OCI-LY3 (cell line): Measurements from ENCODE around the gene TBRG4.
"Not testable (repeated sequence)": the region's sequence is repeated elsewhere in the genome, so short reads cannot be mapped to it uniquely, and the experiment has no call there.

Source experiments
- CTCF ChIP-seq: fragments of 200-600, 300-600 bp; sonication (generic); IDR thresholded peaks from 2 replicates; pipeline ENCODE4 v1.5.1; 2014; ENCODE audit warnings: antibody characterized with exemption, low read length, low read depth
- EZH2phosphoT487 ChIP-seq: fragments of 200-600 bp; shearing (Covaris generic); IDR thresholded peaks from 2 replicates; pipeline ENCODE4 v1.6.1; 2018; ENCODE audit warnings: antibody characterized with exemption, mixed run types, low read depth

- TF ChIP-seq CTCF, EZH2phosphoT487: not testable (repeated sequence)
These were observed 42.4 kb upstream of the TBRG4 start for GRCh38 chr7:45153861-45154260.
